ENCODE data around the gene FLCN. TPM values are rescaled to one million over a fixed set of nuclear protein-coding genes. Genes with fewer than 3 reads are reported as not detected.

FLCN gene
- total RNA-seq, 1 donor from 2014 or later, result 22.1 TPM

GRCh38 chr17:17169396-17169795 lies 67.6 kb downstream of the FLCN start:
- DNase-seq (ENCODE audit: low spot score), result no peak

DNA sequence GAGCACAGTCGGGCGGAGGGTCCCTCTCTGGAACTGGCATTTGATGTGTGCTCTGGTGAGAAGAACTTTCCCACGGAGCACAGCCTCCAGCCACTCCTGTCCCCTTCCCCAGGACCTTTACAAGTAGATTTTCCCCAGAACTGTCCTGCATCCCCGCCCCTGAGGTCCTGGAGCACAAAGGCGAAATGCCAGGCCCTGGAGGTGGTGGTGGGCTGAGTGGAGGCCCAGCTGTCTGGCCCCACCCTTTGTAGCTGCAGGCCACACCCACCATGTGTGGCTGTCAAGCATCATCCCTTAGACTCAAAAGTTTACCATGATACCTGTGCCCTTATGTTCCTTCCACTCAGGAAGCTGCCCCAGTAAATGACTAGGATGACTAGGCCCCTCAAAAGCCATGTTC lies 68.6 kb downstream of the FLCN start:
- DNase-seq (ENCODE audit: low spot score), result no peak

DNA sequence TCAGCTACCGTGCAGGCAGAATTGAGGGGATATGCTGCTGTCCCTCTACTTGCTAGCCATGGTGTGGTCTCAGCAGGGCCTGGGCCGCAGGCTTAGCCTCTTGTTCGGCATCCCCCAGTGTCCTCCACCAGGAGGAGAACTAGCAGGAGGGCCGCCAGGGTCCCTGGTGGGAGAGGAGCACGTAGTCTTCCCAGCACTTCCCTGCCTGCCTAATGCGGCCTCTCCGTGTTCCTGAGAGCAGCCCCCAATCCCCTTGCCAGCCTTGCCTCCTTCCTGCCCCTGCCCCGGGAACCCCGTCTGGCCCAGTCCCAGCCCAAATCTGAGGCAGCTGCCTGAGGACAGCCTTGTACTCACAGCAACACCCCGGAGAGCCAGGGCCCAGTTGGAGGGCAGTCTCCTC lies 69.0 kb downstream of the FLCN start:
- DNase-seq (ENCODE audit: low spot score), result no peak

- no peak for DNase-seq (ENCODE audit: low spot score)
Observed at GRCh38 chr17:17167356-17167755, 69.6 kb downstream of the FLCN start.

GRCh38 chr17:17166446-17166845 lies 70.5 kb downstream of the FLCN start:
- DNase-seq (ENCODE audit: low spot score), result no peak

DNA sequence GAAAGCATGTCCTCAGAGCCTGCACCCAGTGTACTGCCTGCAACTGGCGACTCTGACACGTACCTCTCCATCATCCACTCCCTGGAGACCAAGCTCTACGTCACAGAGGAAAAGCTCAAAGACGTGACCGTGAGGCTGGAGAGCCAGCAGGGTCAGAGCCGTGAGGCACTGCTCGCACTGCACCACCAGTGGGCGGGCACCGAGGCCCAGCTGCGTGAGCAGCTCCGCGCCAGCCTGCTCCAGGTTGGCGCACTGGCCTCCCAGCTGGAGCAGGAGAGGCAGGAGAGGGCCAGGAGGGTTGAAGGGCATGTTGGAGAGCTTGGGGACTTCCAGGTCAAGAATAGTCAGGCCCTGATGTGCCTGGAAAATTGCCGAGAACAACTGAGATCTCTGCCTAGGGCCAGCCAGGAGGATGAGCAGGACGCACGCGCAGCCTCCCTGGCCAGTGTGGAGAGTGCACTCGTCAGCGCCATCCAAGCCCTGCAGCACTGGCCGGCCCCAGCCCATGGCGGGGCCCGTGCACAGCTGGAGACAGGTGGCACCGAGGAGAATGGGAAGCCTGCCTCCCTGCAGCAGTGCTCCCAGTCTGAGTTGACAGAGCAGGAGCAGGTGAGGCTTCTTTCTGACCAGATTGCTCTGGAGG lies 71.2 kb downstream of the FLCN start:
- no peak for DNase-seq (ENCODE audit: low spot score)

- no peak for DNase-seq (ENCODE audit: low spot score)
Observed at GRCh38 chr17:17164676-17165075, 72.3 kb downstream of the FLCN start.

GRCh38 chr17:17164156-17164555 lies 72.8 kb downstream of the FLCN start:
- DNase-seq (ENCODE audit: low spot score), result no peak

Other genes with a start within 250 kb of the FLCN start
- gene MPRIP, start 194.7 kb downstream of the FLCN start, total RNA-seq (ENCODE audit: insufficient read depth, low replicate concordance), result 69.3 TPM
- gene PLD6, start 30.8 kb downstream of the FLCN start, total RNA-seq (ENCODE audit: insufficient read depth, low replicate concordance), result not detected
- 67.2 TPM for gene COPS3, start 44.1 kb upstream of the FLCN start, total RNA-seq (ENCODE audit: insufficient read depth, low replicate concordance)
- 8.4 TPM for gene NT5M, start 66.2 kb upstream of the FLCN start, total RNA-seq (ENCODE audit: insufficient read depth, low replicate concordance)
- gene MED9, start 239.8 kb upstream of the FLCN start, total RNA-seq (ENCODE audit: insufficient read depth, low replicate concordance), result 24.1 TPM